A673 (cell line): Measurements from ENCODE around the gene RTP3.

ENCODE experiments used
- EZH2 ChIP-seq: fragments of 200-600 bp; sonication (generic); IDR thresholded peaks from 2 replicates; pipeline ENCODE4 v1.6.1; 2017; ENCODE audit warnings: borderline replicate concordance, low read depth, mild to moderate bottlenecking, mixed read lengths, antibody characterized with exemption, low read length; ENCODE audit not compliant: poor library complexity, severe bottlenecking
- TF ChIP-seq, protein P1 (sequence below): fragments of 300-800, 200-600 bp; sonication (generic); conservative IDR thresholded peaks from 2 replicates; pipeline ENCODE4 v1.5.1; 2017; ENCODE audit warnings: low read depth, mild to moderate bottlenecking, antibody characterized with exemption, low read length, moderate library complexity, mixed read lengths

DNA sequence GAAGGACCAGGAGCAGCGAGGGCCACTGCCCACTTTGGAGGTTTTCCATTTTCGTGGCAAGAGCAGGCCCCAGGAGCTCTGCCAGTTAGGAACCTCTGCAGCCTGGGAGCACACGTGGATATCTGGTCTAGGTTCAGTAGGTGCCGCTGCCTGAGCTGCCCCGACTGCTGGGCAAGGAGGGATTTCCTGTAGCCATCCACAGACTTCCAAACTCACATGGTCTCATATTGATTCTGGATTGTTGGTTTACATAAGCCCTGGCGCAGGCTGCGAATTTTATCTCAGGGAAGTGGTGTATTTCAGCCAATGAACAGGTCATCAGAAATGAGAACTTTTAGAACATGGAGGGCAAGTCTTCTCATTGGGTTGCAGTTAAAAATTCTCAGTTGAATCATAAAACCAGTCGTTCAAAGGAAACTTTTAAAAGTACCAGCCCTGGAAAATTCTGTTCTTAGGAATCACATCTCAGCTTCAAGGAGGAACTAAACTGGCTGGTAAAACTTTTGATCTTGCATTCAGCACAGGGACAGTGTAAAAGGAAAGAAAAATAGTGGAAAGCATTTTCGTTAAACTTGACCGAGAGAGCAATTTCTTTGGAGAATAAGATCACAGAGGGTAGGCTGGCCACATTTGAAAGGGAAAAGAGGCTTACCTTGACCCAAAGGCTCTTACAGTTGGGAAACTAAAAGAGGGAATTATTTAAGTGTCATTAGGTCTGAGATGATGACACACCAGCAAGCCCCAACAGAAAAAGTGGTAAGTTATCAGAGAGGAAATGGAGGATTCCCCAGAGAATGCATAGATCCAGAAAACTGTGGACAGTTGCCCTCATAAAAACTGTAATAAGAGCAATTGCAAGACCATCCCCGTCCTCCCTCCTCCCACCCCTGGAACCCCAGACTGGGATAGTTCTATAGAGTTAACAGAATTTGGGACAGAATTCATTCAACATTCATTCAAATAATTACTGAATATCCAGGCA lies 6.4 kb upstream of the RTP3 start:
- TF ChIP-seq, protein P1, sequence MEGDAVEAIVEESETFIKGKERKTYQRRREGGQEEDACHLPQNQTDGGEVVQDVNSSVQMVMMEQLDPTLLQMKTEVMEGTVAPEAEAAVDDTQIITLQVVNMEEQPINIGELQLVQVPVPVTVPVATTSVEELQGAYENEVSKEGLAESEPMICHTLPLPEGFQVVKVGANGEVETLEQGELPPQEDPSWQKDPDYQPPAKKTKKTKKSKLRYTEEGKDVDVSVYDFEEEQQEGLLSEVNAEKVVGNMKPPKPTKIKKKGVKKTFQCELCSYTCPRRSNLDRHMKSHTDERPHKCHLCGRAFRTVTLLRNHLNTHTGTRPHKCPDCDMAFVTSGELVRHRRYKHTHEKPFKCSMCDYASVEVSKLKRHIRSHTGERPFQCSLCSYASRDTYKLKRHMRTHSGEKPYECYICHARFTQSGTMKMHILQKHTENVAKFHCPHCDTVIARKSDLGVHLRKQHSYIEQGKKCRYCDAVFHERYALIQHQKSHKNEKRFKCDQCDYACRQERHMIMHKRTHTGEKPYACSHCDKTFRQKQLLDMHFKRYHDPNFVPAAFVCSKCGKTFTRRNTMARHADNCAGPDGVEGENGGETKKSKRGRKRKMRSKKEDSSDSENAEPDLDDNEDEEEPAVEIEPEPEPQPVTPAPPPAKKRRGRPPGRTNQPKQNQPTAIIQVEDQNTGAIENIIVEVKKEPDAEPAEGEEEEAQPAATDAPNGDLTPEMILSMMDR, result no peak
- no peak for TF ChIP-seq EZH2
